ENCODE data around the gene MUC5B.

Gene MUC5B

GRCh38 chr11:1269957-1270356 is 47.1 kb downstream of the MUC5B start:
- DNase-seq, result no peak

GRCh38 chr11:1270476-1270875 is 47.6 kb downstream of the MUC5B start:
- DNase-seq, result no peak

- no peak for DNase-seq
These were observed 48.1 kb downstream of the MUC5B start for GRCh38 chr11:1271002-1271401.

- DNase-seq, result no peak
These were observed 48.5 kb downstream of the MUC5B start for GRCh38 chr11:1271406-1271805.

GRCh38 chr11:1271927-1272326 is 49.1 kb downstream of the MUC5B start:
- DNase-seq, result no peak

GRCh38 chr11:1272531-1272930 is 49.7 kb downstream of the MUC5B start:
- no peak for DNase-seq

- DNase-seq, result no peak
These were observed 51.6 kb downstream of the MUC5B start for GRCh38 chr11:1274501-1274900.

- DNase-seq, result no peak
These were observed 52.2 kb downstream of the MUC5B start for GRCh38 chr11:1275021-1275420.

- DNase-seq, result no peak
These were observed 53.4 kb downstream of the MUC5B start for GRCh38 chr11:1276041-1276790.

GRCh38 chr11:1276866-1277615 is 54.2 kb downstream of the MUC5B start:
- no peak for DNase-seq

GRCh38 chr11:1277936-1278512 is 55.2 kb downstream of the MUC5B start:
- no peak for DNase-seq

- no peak for DNase-seq
These were observed 56.2 kb downstream of the MUC5B start for GRCh38 chr11:1278766-1279673.

GRCh38 chr11:1279674-1280055 is 56.8 kb downstream of the MUC5B start:
- no peak for DNase-seq

GRCh38 chr11:1280116-1281035 is 57.5 kb downstream of the MUC5B start:
- DNase-seq, result no peak

GRCh38 chr11:1281326-1281973 is 58.6 kb downstream of the MUC5B start:
- DNase-seq, result no peak

GRCh38 chr11:1281974-1282365 is 59.1 kb downstream of the MUC5B start:
- no peak for DNase-seq

GRCh38 chr11:1283091-1283511 is 60.2 kb downstream of the MUC5B start:
- no peak for DNase-seq

- no peak for DNase-seq
These were observed 61.0 kb downstream of the MUC5B start for GRCh38 chr11:1283906-1284305.

- DNase-seq, result no peak
These were observed 62.5 kb downstream of the MUC5B start for GRCh38 chr11:1285316-1285744.

GRCh38 chr11:1285876-1286275 is 63.0 kb downstream of the MUC5B start:
- DNase-seq, result no peak

GRCh38 chr11:1287928-1288327 is 65.1 kb downstream of the MUC5B start:
- no peak for DNase-seq
